Bronchial epithelial cell (primary cell): ENCODE results near the gene ATP6V1F. TPM values are rescaled to one million over a fixed set of nuclear protein-coding genes. Genes with fewer than 3 reads are reported as not detected.

ENCODE experiments used
- DNase-seq: peaks from one replicate; pipeline ENCODE4 v3.0.0-alpha.2; 2010; ENCODE audit warnings: low read depth
- FAIRE-seq: peaks from 2 replicates; lab custom pipeline; 2011; peaks lifted over from hg19 to GRCh38; lab: Jason Lieb, UNC
- H3K27me3 ChIP-seq: 2 replicates; pipeline ENCODE4 v1.5.1; 2011; ENCODE audit warnings: low read length; ENCODE audit not compliant: control insufficient read depth, insufficient read depth
- H3K36me3 ChIP-seq: 2 replicates; pipeline ENCODE4 v1.5.1; 2011; ENCODE audit warnings: low read length; ENCODE audit not compliant: control insufficient read depth, insufficient read depth
- H3K4me3 ChIP-seq: 2 replicates; pipeline ENCODE4 v1.5.1; 2011; ENCODE audit warnings: mild to moderate bottlenecking, low read depth, low read length, control low read depth
- total RNA-seq: library from RNA; depleted of rRNA; stranded (reverse); fragments of >200 nt; gene quantifications from 2 replicates; pipeline ENCODE4 v1.2.1, GENCODE V29; 2014
- TF ChIP-seq, protein P1 (sequence below): IDR thresholded peaks from 2 replicates; pipeline ENCODE4 v1.5.1; 2011; ENCODE audit warnings: mild to moderate bottlenecking, moderate library complexity, low read length, control low read depth, inconsistent platforms; ENCODE audit not compliant: insufficient read depth, severe bottlenecking

Gene ATP6V1F
- total RNA-seq, 1 donor from 2014 or later: 108 TPM

DNA sequence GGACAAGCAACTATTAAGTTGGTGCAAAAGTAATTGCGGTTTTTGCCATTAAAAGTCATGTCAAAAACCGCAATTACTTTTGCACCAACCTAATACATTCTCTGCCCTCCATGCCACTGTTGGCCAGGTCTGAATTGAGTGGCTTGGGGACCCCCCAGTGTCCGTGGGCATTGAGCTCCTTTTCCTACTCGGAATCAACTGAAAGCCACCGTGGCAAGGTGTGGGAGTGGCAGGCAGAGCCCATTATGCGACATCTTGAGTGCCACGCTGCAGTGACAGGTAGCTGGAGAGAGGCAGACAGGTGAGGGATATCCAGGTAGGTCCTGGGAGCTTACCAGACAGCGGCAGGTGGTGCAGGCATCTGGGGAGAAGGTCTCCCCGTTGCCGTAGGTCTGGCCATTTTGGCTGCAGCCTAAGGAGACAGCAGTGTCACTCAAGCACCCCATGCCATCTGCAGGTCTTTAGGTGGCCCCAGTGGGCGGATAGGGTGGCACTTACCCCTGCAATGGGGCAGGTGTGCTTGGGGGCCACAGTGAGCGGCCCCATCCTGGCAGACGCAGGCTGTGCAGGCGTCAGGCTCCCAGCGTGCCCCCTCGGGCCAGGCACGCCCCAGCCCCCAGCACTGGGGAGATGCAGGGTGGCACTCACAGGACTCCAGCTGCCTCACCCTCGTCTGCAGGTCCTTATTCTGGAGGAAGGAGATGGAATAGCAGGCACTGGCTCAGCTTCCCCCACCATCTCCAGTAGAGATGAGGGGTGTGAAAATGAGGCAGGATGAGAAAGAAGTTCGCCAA is 44.3 kb downstream of the ATP6V1F start:
- FAIRE-seq (no peak), DNase-seq (no peak)
- H3K27me3 ChIP-seq: peaks cover 21% of the 10 kb centered on the region

DNA sequence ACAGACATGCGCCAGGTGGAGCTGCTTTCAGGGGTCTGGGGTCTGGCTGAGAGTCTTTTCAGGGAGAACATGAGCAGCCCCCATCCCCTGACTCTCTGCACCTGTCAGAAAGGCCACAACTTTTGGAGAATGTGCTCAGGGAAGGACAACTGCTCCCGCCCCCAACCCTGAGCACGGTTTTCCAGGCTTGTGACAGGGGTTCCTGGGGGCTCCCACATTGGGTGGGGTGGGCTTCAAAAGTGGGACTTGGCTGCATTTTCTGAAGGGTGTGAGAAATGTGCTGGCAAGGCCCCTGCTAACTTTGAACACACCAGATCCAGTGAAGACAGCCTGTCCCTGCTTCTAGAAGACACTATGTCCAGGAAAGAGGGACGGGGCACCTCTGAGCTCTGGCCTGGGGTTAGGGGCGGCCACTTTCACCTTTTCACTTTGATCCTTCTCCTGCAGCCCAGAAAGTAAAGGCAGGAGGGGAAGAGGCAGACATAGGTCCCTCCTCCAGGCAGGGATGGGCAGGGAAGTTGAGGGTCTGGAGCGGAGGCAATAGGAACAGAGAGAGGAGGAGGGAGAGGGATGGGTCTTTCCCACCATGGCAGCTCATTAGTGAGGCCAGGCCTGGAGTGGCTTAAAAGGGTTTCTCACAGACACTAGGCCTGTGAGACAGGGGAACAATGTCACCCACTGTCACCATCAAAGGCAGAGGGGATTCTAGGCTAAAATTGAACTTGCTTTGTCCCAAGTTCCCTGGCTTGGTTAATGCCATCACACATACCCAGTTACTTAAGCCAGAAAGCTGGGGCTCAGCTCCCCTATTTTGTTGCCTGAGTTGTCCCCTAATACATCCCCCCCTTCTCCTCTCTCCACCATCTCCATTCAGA is 46.3 kb downstream of the ATP6V1F start:
- Histone ChIP-seq H3K36me3 (no peaks in the 10 kb centered on the region), H3K4me3 (no peak overlapping the region), H3K27me3 (peaks cover 24% of the 10 kb centered on the region)
- DNase-seq: no peak
- TF ChIP-seq, protein P1, sequence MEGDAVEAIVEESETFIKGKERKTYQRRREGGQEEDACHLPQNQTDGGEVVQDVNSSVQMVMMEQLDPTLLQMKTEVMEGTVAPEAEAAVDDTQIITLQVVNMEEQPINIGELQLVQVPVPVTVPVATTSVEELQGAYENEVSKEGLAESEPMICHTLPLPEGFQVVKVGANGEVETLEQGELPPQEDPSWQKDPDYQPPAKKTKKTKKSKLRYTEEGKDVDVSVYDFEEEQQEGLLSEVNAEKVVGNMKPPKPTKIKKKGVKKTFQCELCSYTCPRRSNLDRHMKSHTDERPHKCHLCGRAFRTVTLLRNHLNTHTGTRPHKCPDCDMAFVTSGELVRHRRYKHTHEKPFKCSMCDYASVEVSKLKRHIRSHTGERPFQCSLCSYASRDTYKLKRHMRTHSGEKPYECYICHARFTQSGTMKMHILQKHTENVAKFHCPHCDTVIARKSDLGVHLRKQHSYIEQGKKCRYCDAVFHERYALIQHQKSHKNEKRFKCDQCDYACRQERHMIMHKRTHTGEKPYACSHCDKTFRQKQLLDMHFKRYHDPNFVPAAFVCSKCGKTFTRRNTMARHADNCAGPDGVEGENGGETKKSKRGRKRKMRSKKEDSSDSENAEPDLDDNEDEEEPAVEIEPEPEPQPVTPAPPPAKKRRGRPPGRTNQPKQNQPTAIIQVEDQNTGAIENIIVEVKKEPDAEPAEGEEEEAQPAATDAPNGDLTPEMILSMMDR: no peak
- FAIRE-seq: no peak

More for the DNA sequence above, 44.3 kb downstream of the ATP6V1F start:
- H3K36me3 ChIP-seq: no peaks in the 10 kb centered on the region
- H3K4me3 ChIP-seq: no peak overlapping the region
- TF ChIP-seq, protein P1: no peak

GRCh38 chr7:128909625-128910568 is 47.2 kb downstream of the ATP6V1F start:
- TF ChIP-seq, protein P1: no peak
- FAIRE-seq: no peak
- Histone ChIP-seq H3K27me3 (peaks cover 33% of the 10 kb centered on the region), H3K36me3 (no peaks in the 10 kb centered on the region), H3K4me3 (no peak overlapping the region)
- peak; percentile 25 for DNase-seq

DNA sequence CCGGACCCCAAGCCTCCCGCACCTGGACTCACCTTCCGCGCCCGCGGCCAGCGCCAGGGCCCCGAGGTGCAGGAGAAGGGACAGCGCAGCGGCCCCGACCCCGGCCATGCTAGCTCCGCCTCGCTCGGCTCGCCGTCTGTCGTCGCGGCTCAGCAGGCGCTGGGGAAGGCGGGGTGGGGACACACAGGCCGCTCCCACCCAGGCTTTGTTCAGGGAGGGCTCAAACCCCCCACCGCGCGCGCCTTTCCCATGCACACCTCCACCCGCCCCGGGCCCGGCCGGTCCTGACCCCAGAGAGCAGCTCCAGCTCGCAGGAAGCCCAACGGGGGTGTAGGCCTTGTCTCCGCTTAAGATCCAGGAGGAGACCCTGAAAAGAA is 47.9 kb downstream of the ATP6V1F start, which contains the start of gene KCP:
Gene KCP, minus strand, starts transcription at position 141 of the 377 bp plus-strand sequence. Its CDS starts 33 bp downstream, at position 108.
- Histone ChIP-seq H3K4me3 (no peak within 1 kb of the TSS), H3K36me3 (no peaks in the 10 kb centered on the region), H3K27me3 (peaks cover 36% of the 10 kb centered on the region)
- DNase-seq: no peak
- TF ChIP-seq, protein P1: no peak
- FAIRE-seq: no peak

DNA sequence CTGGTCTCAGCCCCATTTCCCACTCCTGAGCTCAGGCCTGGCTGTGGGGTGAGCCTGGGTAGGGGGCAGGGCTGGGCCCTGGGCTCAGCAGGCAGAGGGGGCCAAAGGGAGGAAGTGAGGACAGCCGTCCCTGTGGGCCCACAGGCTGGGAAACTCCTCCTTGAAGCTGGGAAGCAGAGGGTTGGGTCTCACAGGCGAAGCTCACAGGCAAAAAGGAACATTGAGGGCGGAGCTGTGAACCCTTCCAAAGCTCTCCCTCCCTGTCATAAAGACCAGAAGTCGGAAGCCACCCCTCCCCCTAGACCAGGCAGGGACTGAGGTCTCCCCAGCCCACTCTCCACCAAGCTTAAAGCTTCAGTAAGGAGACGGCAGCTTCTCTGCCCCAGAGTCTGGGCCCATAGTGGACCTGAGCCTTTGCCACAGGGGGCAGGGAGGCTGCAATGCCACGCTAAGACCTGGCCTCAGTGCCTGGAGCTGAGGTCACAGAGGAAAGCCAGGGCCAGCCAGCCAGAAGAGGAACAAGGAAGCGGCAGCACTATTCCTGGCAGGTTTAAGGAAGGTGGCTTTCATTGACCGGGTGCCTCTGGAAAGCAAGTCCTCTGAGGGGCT is 48.9 kb downstream of the ATP6V1F start:
- FAIRE-seq (no peak), DNase-seq (no peak)
- TF ChIP-seq, protein P1: no peak
- no peak overlapping the region for H3K4me3 ChIP-seq
- no peaks in the 10 kb centered on the region for H3K36me3 ChIP-seq
- H3K27me3 ChIP-seq: peaks cover 39% of the 10 kb centered on the region
